AG10803 (cell line): ENCODE results near the gene LITAF.

Source experiments
- DNase-seq: peaks from one replicate; pipeline ENCODE4 v3.0.0; 2010; ENCODE audit warnings: low read depth
- H3K4me3 ChIP-seq: 2 replicates; pipeline ENCODE4 v1.5.1; 2011; ENCODE audit warnings: mild to moderate bottlenecking, low read length, control low read depth
- CTCF ChIP-seq: conservative IDR thresholded peaks from 2 replicates; pipeline ENCODE4 v1.5.1; 2011; ENCODE audit warnings: mild to moderate bottlenecking, low read length, control low read depth, inconsistent platforms

The LITAF gene

GRCh38 chr16:11621539-11621919, 34.8 kb upstream of the LITAF start:
- peak overlapping the region; percentile 26 for H3K4me3 ChIP-seq
- TF ChIP-seq CTCF: no peak
- no peak for DNase-seq

- no peak for TF ChIP-seq CTCF
- H3K4me3 ChIP-seq: no peak overlapping the region
- no peak for DNase-seq
Measured at GRCh38 chr16:11620243-11621003, 33.7 kb upstream of the LITAF start.

- no peak overlapping the region for H3K4me3 ChIP-seq
- TF ChIP-seq CTCF: no peak
- DNase-seq: no peak
Measured at GRCh38 chr16:11619327-11619851, 32.7 kb upstream of the LITAF start.

- H3K4me3 ChIP-seq: no peak overlapping the region
- no peak for TF ChIP-seq CTCF
Measured at GRCh38 chr16:11618107-11618717, 31.5 kb upstream of the LITAF start.

GRCh38 chr16:11615748-11616447, 29.2 kb upstream of the LITAF start:
- no peak for TF ChIP-seq CTCF
- DNase-seq: no peak
- no peak overlapping the region for H3K4me3 ChIP-seq

More at GRCh38 chr16:11618107-11618717, 31.5 kb upstream of the LITAF start:
- no peak for DNase-seq

- no peak for TF ChIP-seq CTCF
Measured at GRCh38 chr16:11614587-11615175, 28.0 kb upstream of the LITAF start.

More at GRCh38 chr16:11614587-11615175, 28.0 kb upstream of the LITAF start:
- no peak overlapping the region for H3K4me3 ChIP-seq
- DNase-seq: no peak
